ENCODE data around the gene DENND2C.

DENND2C gene

GRCh38 chr1:114676115-114676514 lies 6.3 kb upstream of the DENND2C start:
- no peak for DNase-seq

DNA sequence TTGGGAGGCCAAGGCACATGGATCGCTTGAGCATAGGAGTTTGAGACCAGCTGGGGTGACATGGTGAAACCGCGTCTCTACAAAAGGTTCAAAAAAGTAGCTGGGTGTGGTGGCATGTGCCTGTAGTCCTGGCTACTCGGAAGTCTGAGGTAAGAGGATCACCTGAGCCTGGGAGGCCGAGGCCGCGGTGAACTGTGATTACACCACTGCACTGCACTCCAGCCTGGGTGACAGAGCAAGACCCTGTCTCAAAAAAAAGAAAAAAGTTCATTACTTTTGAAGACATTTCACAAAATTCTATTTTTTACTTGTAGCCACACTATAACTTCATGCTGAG lies 2.1 kb upstream of the DENND2C start:
- DNase-seq: no peak

GRCh38 chr1:114671011-114671938 lies 1.4 kb upstream of the DENND2C start:
- no peak for DNase-seq

DNA sequence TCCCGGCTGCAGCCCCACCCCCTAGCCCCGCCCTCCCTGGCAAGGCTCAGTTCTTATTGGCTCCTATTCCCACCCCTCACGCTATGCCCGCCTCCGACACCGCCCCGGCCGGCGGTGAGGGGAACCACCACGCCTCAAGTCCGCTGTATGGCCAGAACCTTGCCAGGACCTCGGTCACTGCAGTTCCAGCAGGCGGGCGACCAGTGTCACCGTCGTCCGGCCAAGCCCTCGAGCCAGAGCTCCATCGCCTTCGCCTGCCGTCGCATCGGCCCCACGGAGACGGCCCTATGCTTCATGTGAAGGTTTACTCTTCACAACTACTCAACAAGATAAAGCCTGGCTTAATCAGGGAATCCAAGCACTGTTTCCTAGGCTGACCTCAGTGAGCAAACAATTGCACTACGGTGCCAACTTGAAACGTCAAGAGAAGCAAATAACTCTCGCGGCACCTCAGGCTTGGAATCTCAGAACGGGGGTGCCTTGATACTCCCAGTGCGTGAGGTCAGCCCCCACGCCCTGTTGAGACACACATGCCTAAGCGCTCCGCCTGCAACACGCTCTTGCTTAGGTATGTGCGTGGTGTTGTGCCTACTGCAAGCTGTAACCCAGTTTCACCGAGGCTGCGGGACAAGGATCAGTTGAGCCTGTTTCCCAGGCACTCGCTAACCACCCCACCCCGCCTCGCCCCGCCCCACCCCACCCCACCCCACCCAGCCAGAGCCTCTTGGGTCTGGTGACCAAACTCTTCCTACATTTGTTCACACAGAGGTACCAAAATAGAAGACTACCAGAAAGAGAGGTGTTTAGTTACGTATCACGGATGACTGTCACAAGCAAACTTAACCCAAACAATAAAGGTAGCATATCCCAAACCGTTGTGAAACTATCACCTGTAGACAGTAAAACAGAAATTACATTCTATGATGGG lies 498 bp upstream of the DENND2C start:
- peak; percentile 3 to 92 (median 72) for DNase-seq

DNA sequence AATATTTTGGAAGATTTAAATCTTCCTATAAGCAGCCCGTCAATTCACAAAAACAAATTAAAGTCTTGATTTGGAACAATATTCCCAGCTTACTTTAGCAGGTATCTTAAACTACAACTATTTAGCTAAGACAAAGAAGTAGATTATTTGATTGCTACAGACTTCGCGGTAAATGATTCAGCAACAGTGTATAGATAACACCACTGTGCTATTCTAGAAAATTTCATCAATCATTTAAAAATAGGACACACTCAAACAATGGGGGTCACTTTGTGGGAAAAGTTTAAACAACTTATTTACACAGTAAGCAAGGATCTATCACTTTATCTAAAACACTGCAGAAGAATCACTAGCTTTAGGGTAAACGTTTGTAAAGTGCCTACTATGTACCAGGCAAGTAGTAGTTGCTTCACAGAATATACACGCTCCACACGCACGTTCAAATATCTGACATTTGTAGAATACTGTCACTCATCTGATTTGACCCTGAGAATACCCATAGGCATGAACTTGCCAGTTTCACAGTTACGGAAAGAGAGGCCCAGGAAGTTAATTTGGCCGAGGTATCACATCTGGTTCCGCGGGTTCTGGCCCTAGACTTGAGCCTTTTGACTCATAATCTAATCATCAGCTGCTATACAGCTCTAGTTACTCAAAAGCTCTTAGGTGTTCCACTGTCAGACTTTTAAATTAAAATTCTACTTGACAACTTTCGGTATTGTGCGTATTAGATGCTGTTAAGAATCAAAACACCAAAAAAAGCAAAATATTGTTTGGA lies 876 bp downstream of the DENND2C start:
- DNase-seq: no peak

DNA sequence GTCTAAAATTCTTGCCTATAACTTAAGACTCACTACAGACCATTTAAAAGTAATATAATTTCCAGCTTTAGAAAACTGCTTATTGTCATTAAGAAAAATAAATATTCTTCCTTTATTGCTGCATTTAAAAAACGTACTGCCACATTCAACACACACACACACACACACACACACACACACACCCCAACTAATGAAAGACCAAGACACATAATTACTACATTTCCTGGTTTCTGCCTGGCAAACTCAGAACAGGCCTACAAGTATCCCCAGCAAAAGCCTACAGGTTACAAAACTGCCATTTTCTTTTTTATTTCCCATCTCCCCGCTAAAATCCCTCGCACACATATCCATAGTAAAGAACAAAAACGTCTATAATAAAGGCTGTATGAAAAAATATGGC lies 1.5 kb downstream of the DENND2C start:
- no peak for DNase-seq

DNA sequence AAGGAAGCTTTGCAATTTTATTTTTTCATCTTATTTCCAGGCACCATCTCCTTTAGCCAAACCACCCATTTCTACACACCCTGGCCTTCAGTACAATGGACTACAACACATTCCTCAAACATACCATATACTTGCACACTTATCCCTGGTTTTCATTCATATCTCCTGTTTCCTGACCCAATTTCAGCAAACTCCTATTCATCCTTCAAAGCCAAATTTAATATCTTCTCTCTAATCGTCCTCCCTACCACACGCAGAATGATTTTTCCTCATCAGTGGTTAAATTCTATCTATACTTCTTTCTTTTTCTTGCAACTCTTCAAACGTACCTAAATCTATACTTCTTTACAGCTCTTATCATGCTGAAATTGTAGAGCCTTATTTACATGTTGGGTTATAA lies 2.9 kb downstream of the DENND2C start:
- DNase-seq: no peak

- no peak for DNase-seq
These were observed 9.6 kb downstream of the DENND2C start for GRCh38 chr1:114660238-114660637.

GRCh38 chr1:114651893-114652292 lies 18.0 kb downstream of the DENND2C start:
- no peak for DNase-seq

DNA sequence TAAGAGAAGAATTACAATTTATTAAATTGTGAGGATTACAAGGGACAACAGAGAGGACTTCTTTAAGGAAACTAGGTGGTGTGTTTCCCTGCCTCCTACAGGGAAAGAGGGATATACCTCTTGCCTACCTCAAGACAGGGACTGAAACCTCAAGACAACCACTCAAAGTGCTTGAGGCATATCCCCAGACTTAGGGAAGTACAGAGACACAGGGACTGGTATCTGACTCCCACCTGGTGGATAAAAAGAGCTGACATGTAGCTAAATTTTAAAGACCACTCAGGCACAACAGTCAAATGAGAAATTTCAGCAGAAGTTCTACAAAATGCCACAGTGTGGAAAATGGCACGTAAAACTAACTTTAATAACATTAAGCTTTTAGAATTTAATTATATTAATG lies 21.3 kb downstream of the DENND2C start:
- DNase-seq: no peak

- DNase-seq: no peak
These were observed 28.5 kb downstream of the DENND2C start for GRCh38 chr1:114641377-114641776.

DNA sequence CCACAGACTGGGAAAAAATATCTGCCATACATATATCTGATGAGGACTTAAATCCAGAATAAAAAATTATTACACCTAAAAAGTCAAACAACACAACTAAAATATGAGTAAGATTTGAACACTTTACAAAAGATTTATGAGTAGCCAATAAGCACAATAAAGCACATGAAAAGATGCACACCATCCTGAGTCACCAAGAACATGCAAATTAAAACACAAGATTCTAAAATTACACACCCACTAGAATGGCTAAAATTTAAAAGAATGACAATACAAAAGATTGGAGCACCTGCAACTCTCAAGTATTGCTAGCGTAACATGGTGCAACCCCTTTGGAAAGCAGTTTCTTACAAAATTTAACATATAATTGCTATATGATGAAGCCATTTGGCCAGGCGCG lies 30.9 kb downstream of the DENND2C start:
- no peak for DNase-seq

- no peak for DNase-seq
These were observed 37.4 kb downstream of the DENND2C start for GRCh38 chr1:114632427-114632826.

- no peak for DNase-seq
These were observed 42.7 kb downstream of the DENND2C start for GRCh38 chr1:114627107-114627506.

GRCh38 chr1:114623364-114623763 lies 46.5 kb downstream of the DENND2C start:
- no peak for DNase-seq

DNA sequence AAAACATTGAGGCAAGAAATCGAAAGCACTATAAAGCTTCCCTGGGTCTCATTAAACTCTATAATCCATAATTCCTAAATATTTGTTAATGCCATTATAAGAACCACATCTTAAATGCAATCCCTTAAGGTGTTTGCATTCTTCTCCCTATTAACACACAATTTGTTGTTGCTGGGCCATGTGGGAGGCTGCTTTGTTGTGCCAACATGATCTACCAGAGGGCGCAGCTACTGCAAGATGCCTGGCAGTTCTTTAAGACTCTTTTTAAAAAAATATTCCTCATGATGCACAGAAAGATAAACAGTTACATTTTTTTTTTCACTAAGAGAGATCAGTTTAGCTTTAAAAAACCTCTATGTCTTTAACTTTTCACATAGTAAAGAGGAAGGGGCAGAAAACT lies 49.4 kb downstream of the DENND2C start:
- no peak for DNase-seq

GRCh38 chr1:114618606-114619005 lies 51.2 kb downstream of the DENND2C start:
- DNase-seq: no peak

DNA sequence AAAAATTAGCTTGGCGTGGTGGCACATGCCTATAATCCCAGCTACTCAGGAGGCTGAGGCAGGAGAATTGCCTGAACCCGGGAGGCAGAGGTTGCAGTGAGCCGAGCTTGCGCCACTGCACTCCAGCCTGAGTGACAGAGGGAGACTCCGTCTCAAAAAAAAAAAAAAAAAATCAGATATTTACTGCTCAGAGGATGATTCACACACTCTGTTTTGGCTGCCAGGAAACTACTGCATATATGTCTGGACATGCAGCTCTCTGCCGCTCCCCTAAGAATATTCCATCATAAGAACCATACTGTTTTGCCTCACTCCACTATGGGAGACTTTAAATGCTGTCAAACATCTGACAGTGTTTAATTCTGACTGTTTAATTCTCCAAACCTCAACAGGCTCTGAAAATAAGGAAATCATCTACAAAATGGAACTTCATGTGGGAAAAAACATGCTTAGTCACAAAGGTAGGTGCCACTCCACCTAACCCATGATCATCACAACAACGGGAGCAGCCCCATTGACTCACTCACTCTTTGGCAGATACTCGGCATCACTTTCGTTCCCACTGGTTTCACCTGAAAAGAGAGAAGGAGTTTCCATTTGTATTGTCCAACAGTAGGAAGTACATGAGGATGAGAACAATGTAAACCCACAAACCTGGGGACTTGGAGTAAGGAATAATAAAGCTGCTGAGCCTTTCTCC lies 59.2 kb downstream of the DENND2C start:
- DNase-seq: no peak

- DNase-seq: no peak
These were observed 60.0 kb downstream of the DENND2C start for GRCh38 chr1:114609826-114610225.

DNA sequence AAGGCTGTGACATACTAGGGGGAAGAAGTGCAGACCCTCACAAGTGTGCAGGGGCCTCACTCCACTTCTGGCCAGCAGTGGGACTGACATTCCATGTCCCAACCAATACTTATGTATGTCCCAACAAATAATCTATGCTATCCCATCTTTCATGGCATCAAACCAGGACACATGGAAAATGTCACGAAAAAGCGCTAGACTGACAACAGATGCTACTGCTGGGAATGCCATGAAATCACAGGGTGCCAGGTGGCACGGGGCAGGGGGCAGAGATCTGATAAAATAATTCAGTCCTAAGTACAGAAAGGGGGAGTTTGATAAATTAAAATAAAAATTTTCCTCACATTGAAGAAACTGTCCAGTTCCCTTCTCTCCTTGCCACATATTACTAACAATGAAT lies 60.8 kb downstream of the DENND2C start:
- DNase-seq: no peak

- no peak for DNase-seq
These were observed 62.6 kb downstream of the DENND2C start for GRCh38 chr1:114607223-114607622.
